IMR-90 (cell line): ENCODE data around the gene ZNF280B.
"Not testable (repeated sequence)": the region's sequence is repeated elsewhere in the genome, so short reads cannot be mapped to it uniquely, and the experiment has no call there.

Experiments
- BHLHE40 ChIP-seq: fragments of 150-350 bp; IDR thresholded peaks from 2 replicates; pipeline ENCODE4 v1.6.1; 2016; ENCODE audit warnings: mild to moderate bottlenecking, low read depth, low read length
- FOS ChIP-seq: fragments of 150-350 bp; IDR thresholded peaks from 2 replicates; pipeline ENCODE4 v1.6.1; 2016; ENCODE audit warnings: low read depth, low read length
- MAFK ChIP-seq: IDR thresholded peaks from 2 replicates; pipeline ENCODE4 v1.6.1; 2012; ENCODE audit warnings: low read depth, low read length, improper control_type of control experiment
- MAZ ChIP-seq: IDR thresholded peaks from 2 replicates; pipeline ENCODE4 v1.6.1; 2012; ENCODE audit warnings: low read depth, mild to moderate bottlenecking, low read length, improper control_type of control experiment, moderate library complexity, borderline replicate concordance
- MXI1 ChIP-seq: IDR thresholded peaks from 2 replicates; pipeline ENCODE4 v1.6.1; 2012; ENCODE audit warnings: low read depth, mild to moderate bottlenecking, low read length, moderate library complexity, borderline replicate concordance
- NFE2L2 ChIP-seq: fragments of 150-350 bp; IDR thresholded peaks from 2 replicates; pipeline ENCODE4 v1.6.1; 2016; ENCODE audit warnings: low read depth, mild to moderate bottlenecking, low read length
- POLR2A ChIP-seq: IDR thresholded peaks from 2 replicates; pipeline ENCODE4 v1.6.1; 2012; ENCODE audit warnings: mild to moderate bottlenecking, low read depth, low read length
- RAD21 ChIP-seq: IDR thresholded peaks from 2 replicates; pipeline ENCODE4 v1.6.1; 2012; ENCODE audit warnings: low read length, improper control_type of control experiment
- RCOR1 ChIP-seq: IDR thresholded peaks from 2 replicates; pipeline ENCODE4 v1.6.1; 2012; ENCODE audit warnings: mild to moderate bottlenecking, low read length, improper control_type of control experiment; ENCODE audit not compliant: insufficient replicate concordance
- RFX5 ChIP-seq: IDR thresholded peaks from 2 replicates; pipeline ENCODE4 v1.8.0; 2012; ENCODE audit warnings: low read depth, mild to moderate bottlenecking, low read length, moderate library complexity
- SMC3 ChIP-seq: fragments of 150-350 bp; IDR thresholded peaks from 2 replicates; pipeline ENCODE4 v1.6.1; 2016; ENCODE audit warnings: low read depth, mild to moderate bottlenecking, antibody characterized with exemption, low read length, moderate library complexity
- TF ChIP-seq, protein P1 (sequence below): conservative IDR thresholded peaks from 2 replicates; pipeline ENCODE4 v1.5.1; 2012; ENCODE audit warnings: mild to moderate bottlenecking, low read depth, low read length, improper control_type of control experiment
- TF ChIP-seq, protein P2 (sequence below): fragments of 150-350 bp; IDR thresholded peaks from 2 replicates; pipeline ENCODE4 v1.6.1; 2017; ENCODE audit warnings: mild to moderate bottlenecking, antibody characterized with exemption, low read length, low read depth
- TF ChIP-seq, protein P3 (sequence below): fragments of 150-350 bp; IDR thresholded peaks from 2 replicates; pipeline ENCODE4 v1.6.1; 2016; ENCODE audit warnings: low read depth, mild to moderate bottlenecking, low read length, moderate library complexity, borderline replicate concordance

- TF ChIP-seq, protein P1, sequence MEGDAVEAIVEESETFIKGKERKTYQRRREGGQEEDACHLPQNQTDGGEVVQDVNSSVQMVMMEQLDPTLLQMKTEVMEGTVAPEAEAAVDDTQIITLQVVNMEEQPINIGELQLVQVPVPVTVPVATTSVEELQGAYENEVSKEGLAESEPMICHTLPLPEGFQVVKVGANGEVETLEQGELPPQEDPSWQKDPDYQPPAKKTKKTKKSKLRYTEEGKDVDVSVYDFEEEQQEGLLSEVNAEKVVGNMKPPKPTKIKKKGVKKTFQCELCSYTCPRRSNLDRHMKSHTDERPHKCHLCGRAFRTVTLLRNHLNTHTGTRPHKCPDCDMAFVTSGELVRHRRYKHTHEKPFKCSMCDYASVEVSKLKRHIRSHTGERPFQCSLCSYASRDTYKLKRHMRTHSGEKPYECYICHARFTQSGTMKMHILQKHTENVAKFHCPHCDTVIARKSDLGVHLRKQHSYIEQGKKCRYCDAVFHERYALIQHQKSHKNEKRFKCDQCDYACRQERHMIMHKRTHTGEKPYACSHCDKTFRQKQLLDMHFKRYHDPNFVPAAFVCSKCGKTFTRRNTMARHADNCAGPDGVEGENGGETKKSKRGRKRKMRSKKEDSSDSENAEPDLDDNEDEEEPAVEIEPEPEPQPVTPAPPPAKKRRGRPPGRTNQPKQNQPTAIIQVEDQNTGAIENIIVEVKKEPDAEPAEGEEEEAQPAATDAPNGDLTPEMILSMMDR: not testable (repeated sequence)
- not testable (repeated sequence) for TF ChIP-seq POLR2A, MXI1, MAFK, RAD21, BHLHE40, RCOR1, FOS, SMC3, NFE2L2, MAZ, RFX5
- TF ChIP-seq, protein P2, sequence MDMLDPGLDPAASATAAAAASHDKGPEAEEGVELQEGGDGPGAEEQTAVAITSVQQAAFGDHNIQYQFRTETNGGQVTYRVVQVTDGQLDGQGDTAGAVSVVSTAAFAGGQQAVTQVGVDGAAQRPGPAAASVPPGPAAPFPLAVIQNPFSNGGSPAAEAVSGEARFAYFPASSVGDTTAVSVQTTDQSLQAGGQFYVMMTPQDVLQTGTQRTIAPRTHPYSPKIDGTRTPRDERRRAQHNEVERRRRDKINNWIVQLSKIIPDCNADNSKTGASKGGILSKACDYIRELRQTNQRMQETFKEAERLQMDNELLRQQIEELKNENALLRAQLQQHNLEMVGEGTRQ: not testable (repeated sequence)
- TF ChIP-seq, protein P3, sequence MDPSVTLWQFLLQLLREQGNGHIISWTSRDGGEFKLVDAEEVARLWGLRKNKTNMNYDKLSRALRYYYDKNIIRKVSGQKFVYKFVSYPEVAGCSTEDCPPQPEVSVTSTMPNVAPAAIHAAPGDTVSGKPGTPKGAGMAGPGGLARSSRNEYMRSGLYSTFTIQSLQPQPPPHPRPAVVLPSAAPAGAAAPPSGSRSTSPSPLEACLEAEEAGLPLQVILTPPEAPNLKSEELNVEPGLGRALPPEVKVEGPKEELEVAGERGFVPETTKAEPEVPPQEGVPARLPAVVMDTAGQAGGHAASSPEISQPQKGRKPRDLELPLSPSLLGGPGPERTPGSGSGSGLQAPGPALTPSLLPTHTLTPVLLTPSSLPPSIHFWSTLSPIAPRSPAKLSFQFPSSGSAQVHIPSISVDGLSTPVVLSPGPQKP: not testable (repeated sequence)
These were observed 37.4 kb downstream of the ZNF280B start for GRCh38 chr22:22471104-22471503.
